ENCODE data around the gene TREX2.

Gene TREX2

DNA sequence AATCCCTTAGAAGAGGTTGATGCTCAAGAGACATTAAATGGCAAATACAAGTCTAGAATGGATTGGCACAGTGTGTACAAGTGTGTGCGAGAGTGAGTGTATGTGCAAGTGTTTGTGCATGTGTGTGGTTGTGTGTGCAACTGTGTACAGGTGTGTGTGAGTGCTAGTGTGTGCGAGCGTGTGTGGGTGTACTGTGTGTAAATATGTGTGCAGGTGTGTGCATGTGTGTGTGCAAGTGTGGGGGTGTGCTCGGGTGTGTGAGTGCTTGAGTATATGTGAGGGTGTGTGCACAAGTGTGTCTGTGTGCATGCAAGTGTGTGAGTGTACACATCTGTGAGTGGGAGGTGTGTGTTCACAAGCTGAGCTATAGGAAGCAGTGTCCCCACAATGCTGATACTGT is 5.9 kb downstream of the TREX2 start:
- H3K27me3 ChIP-seq (replicated peaks; ENCODE audit: control insufficient read depth, insufficient read depth, low read length), result no peaks in the 10 kb centered on the region
- H3K36me3 ChIP-seq (ENCODE audit: control insufficient read depth, insufficient read depth, low read length), result no peaks in the 10 kb centered on the region
- TF ChIP-seq, protein P1, sequence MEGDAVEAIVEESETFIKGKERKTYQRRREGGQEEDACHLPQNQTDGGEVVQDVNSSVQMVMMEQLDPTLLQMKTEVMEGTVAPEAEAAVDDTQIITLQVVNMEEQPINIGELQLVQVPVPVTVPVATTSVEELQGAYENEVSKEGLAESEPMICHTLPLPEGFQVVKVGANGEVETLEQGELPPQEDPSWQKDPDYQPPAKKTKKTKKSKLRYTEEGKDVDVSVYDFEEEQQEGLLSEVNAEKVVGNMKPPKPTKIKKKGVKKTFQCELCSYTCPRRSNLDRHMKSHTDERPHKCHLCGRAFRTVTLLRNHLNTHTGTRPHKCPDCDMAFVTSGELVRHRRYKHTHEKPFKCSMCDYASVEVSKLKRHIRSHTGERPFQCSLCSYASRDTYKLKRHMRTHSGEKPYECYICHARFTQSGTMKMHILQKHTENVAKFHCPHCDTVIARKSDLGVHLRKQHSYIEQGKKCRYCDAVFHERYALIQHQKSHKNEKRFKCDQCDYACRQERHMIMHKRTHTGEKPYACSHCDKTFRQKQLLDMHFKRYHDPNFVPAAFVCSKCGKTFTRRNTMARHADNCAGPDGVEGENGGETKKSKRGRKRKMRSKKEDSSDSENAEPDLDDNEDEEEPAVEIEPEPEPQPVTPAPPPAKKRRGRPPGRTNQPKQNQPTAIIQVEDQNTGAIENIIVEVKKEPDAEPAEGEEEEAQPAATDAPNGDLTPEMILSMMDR (IDR thresholded peaks at IDR 0.05; ENCODE audit: insufficient read depth, low read length, poor library complexity, severe bottlenecking), result no peak

DNA sequence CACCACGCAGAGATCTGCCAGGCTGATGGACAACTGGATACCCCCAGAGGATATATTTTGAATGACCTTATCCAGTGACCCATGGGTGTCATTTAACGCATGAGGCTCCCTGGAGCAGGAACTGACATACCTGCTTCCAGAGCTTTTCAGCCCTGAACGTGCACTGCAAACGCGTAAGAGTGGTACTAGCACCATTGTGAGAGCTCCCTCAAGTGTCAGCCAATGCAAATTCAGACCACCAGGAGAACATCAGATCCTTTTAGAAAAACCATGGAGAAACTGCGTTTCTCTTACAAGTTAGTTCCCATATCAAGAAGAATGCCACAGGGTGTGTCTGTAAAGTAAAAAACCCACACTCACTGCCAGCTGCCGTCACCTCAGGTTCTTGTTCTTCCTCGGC is 7.3 kb downstream of the TREX2 start:
- DNase-seq (ENCODE audit: extremely low read depth, insufficient read length), result no peak
- TF ChIP-seq, protein P1 (IDR thresholded peaks at IDR 0.05; ENCODE audit: insufficient read depth, low read length, poor library complexity, severe bottlenecking), result peak; percentile 8
- H3K4me3 ChIP-seq (replicated peaks; ENCODE audit: low read depth, low read length), result no peak overlapping the region
- no peaks in the 10 kb centered on the region for H3K36me3 ChIP-seq (ENCODE audit: control insufficient read depth, insufficient read depth, low read length)
- H3K27me3 ChIP-seq (replicated peaks; ENCODE audit: control insufficient read depth, insufficient read depth, low read length), result no peaks in the 10 kb centered on the region

More for the DNA sequence above, 5.9 kb downstream of the TREX2 start:
- no peak for DNase-seq (ENCODE audit: extremely low read depth, insufficient read length)
- no peak overlapping the region for H3K4me3 ChIP-seq (replicated peaks; ENCODE audit: low read depth, low read length)

DNA sequence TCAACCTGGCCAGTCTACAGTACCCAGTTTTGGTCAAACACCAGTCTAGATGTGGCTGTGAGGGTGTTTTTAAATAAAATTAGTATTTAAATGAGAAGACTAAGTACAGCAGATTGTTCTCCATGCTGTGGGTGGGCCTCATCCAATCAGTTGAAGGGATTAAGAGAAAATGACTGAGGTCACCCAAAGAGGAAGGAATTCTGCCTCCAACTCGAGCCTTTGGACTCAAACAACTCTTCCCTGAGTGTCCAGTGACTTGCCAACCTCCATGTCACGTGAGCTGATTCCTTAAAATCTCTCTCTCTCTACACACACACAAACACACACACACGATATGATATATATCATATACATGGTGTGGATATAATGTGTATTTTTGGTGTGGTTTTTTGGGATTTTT is 10.0 kb downstream of the TREX2 start:
- Histone ChIP-seq H3K36me3 (ENCODE audit: control insufficient read depth, insufficient read depth, low read length) (no peaks in the 10 kb centered on the region), H3K27me3 (replicated peaks; ENCODE audit: control insufficient read depth, insufficient read depth, low read length) (no peaks in the 10 kb centered on the region), H3K4me3 (replicated peaks; ENCODE audit: low read depth, low read length) (no peak overlapping the region)
- TF ChIP-seq, protein P1 (IDR thresholded peaks at IDR 0.05; ENCODE audit: insufficient read depth, low read length, poor library complexity, severe bottlenecking), result no peak
- no peak for DNase-seq (ENCODE audit: extremely low read depth, insufficient read length)

DNA sequence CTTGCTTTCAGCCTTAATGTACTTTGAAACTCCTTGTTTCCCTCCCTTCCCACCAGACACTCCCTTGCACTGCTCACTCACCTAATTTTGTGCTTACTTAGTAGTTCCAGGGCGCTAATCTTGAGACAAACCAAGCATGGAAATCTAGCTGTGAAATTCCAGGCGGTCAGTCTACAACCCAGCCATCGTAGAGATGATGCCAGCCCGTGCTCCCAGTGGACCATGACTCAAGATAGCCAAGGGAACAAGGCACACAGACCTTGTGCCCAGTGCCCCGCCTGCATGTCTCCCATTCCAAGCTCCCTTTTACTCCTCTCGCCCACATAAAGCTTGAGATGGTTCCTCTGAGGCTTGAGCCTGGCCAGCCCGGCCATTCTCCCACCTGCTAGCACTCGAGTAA is 11.1 kb downstream of the TREX2 start:
- TF ChIP-seq, protein P1 (IDR thresholded peaks at IDR 0.05; ENCODE audit: insufficient read depth, low read length, poor library complexity, severe bottlenecking), result no peak
- DNase-seq (ENCODE audit: extremely low read depth, insufficient read length), result no peak
- H3K27me3 ChIP-seq (replicated peaks; ENCODE audit: control insufficient read depth, insufficient read depth, low read length), result no peaks in the 10 kb centered on the region
- no peak overlapping the region for H3K4me3 ChIP-seq (replicated peaks; ENCODE audit: low read depth, low read length)
- no peaks in the 10 kb centered on the region for H3K36me3 ChIP-seq (ENCODE audit: control insufficient read depth, insufficient read depth, low read length)

DNA sequence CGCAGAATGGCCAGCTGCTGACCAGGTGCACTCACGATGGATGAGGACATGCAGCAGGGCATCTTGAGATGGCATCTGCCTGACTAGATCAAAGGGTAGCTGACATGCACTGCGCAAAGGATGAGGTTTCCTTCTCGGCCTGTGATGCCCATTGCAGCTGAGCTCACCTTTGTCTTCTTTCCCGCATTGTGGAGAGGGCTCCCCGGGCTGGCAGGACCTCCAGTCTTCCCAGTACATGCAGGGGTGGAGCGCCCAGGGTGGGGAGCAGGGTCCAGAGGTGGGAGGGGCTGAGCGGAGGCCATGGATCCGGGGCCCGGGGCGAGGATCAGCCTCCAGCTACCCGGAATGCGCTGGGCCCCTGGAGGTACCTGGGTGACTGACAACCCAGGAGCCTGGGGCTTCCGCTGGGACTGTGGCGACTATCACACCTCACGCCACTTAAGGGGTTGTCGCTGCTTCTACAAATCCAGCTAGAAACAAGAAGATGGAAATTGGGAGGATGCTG is 12.0 kb downstream of the TREX2 start:
- Histone ChIP-seq H3K4me3 (replicated peaks; ENCODE audit: low read depth, low read length) (no peak overlapping the region), H3K27me3 (replicated peaks; ENCODE audit: control insufficient read depth, insufficient read depth, low read length) (no peaks in the 10 kb centered on the region), H3K36me3 (ENCODE audit: control insufficient read depth, insufficient read depth, low read length) (no peaks in the 10 kb centered on the region)
- TF ChIP-seq, protein P1 (IDR thresholded peaks at IDR 0.05; ENCODE audit: insufficient read depth, low read length, poor library complexity, severe bottlenecking), result no peak
- DNase-seq (ENCODE audit: extremely low read depth, insufficient read length), result no peak

DNA sequence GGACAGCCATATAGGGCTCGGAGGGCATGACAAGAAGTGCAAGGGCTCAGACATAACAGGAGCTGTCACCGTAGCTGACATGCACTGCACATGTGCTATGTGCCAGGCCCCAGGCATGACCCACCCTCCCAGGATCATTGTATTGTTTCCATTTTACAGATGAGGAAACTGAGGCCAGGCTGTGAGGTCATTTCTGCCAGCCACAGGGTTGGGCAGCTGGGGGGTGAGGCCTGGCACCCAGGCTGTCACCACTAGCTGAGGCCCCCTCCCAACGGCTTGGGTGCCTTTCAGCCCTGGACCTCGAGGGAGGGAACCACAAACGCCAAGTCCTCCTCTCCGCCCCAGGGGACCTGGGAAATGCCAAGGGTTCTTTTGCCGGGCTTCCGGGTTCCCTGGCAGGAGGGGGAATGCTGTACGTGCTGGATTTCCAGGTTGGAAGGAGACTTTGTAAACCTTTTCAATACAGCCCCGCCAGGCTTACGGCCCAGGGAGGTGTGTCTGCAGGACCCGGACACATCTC is 12.6 kb downstream of the TREX2 start:
- DNase-seq (ENCODE audit: extremely low read depth, insufficient read length), result no peak
- H3K4me3 ChIP-seq (replicated peaks; ENCODE audit: low read depth, low read length), result no peak overlapping the region
- TF ChIP-seq, protein P1 (IDR thresholded peaks at IDR 0.05; ENCODE audit: insufficient read depth, low read length, poor library complexity, severe bottlenecking), result no peak
- H3K36me3 ChIP-seq (ENCODE audit: control insufficient read depth, insufficient read depth, low read length), result no peaks in the 10 kb centered on the region
- H3K27me3 ChIP-seq (replicated peaks; ENCODE audit: control insufficient read depth, insufficient read depth, low read length), result no peaks in the 10 kb centered on the region

Data from GM06990 (cell line).